SK-N-MC (cell line): ENCODE measurements around the gene SORBS2.

Experiments used
- DNase-seq: peaks from one replicate; pipeline ENCODE4 v3.0.0-alpha.2; 2011; ENCODE audit warnings: low read depth, low spot score
- H3K27ac ChIP-seq: fragments of 200-600 bp; sonication (generic); 2 replicates; pipeline ENCODE4 v1.5.1; 2016; ENCODE audit warnings: mixed run types
- H3K36me3 ChIP-seq: fragments of 200-600 bp; sonication (generic); 2 replicates; pipeline ENCODE4 v1.6.1; 2017; ENCODE audit warnings: antibody characterized with exemption, low read length, mixed read lengths; ENCODE audit not compliant: insufficient read depth
- H3K4me3 ChIP-seq: fragments of 200-600 bp; sonication (generic); 2 replicates; pipeline ENCODE4 v1.5.1; 2016
- H3K9ac ChIP-seq: fragments of 200-600 bp; sonication (generic); 2 replicates; pipeline ENCODE4 v1.8.0; 2017; ENCODE audit warnings: mixed run types, mixed read lengths; ENCODE audit not compliant: insufficient read length
- H3K9me3 ChIP-seq: fragments of 200-600 bp; sonication (generic); 2 replicates; pipeline ENCODE4 v1.6.1; 2017; ENCODE audit warnings: low read depth, mild to moderate bottlenecking, antibody characterized with exemption, low read length, moderate library complexity, mixed read lengths
- EZH2 ChIP-seq: fragments of 200-600 bp; sonication (generic); IDR thresholded peaks from one replicate; pipeline ENCODE4 v1.6.1; 2017; ENCODE audit warnings: antibody characterized with exemption
- FOXP2 ChIP-seq: optimal IDR thresholded peaks from 2 replicates; pipeline ENCODE3; 2011; ENCODE audit warnings: mild to moderate bottlenecking, moderate library complexity; ENCODE audit not compliant: insufficient read depth; ENCODE audit errors: extremely low read length, control extremely low read depth
- POLR2AphosphoS5 ChIP-seq: IDR thresholded peaks from 2 replicates; pipeline ENCODE4 v1.6.1; 2012; ENCODE audit warnings: mild to moderate bottlenecking, low read depth, low read length, borderline replicate concordance

The SORBS2 gene

DNA sequence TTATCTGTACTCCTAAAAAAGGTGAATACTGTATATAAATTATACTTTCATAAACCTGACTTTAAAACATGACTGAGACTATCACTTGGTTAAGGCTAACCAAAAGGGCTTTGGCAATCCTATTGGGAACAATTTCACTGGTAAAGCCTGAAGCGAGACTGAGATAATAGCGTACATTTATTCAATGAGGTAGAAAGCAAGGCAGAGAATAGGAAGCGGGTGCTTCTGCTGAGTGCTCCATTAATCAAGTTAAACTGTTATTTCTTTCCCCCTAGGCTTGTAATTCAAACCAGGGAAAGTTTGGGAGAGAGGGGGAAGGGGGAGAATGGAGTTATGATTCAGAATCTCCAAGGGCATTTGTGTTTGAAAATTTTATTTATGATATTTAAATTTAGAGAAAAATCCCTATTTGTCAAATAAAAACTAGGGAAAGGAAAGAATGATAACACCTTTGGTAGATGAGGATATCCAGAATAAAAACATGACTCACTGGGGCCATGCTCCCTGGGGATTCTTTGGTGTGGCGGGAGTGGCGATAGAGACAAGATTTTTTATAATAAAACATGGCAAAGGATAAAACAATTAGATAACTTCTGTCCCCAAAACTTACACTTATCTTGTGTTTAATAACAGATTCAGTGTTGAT lies 34.6 kb upstream of the SORBS2 start:
- no peak overlapping the region for H3K9ac ChIP-seq
- TF ChIP-seq POLR2AphosphoS5, result no peak
- no peak for TF ChIP-seq EZH2
- no peak for TF ChIP-seq FOXP2
- DNase-seq, result no peak
- H3K36me3 ChIP-seq, result no peaks in the 10 kb centered on the region
- no peak overlapping the region for H3K27ac ChIP-seq
- no peak overlapping the region for H3K4me3 ChIP-seq
- no peaks in the 10 kb centered on the region for H3K9me3 ChIP-seq

- TF ChIP-seq EZH2, result no peak
- TF ChIP-seq POLR2AphosphoS5, result no peak
- no peak for TF ChIP-seq FOXP2
- Histone ChIP-seq H3K4me3 (no peak overlapping the region), H3K9me3 (no peaks in the 10 kb centered on the region), H3K36me3 (no peaks in the 10 kb centered on the region), H3K27ac (no peak overlapping the region), H3K9ac (no peak overlapping the region)
- no peak for DNase-seq
These were observed 34.0 kb upstream of the SORBS2 start for GRCh38 chr4:185845966-185846365.

DNA sequence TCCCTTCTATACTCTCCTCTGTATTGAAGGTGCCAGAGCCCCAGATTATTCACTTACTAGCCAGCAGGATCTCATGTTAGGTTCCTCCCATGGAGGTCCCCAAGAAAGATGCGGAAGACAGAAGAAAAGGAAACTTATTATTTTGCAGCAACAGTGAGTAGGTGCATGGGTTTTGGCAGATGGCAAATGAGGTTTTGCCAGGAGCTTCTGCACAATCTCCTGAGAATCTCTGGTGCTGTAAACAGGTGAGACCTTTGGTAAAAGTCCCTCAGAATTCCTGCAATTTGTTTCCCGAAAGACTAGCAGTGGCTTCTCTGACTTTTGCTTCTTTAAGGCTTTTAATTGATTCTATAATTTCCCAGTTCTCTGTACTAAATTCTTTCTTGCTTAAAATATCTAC lies 29.5 kb upstream of the SORBS2 start:
- Histone ChIP-seq H3K4me3 (no peak overlapping the region), H3K9me3 (no peaks in the 10 kb centered on the region), H3K9ac (no peak overlapping the region), H3K27ac (no peak overlapping the region), H3K36me3 (no peaks in the 10 kb centered on the region)
- TF ChIP-seq FOXP2 (no peak), POLR2AphosphoS5 (no peak), EZH2 (no peak)
- no peak for DNase-seq

GRCh38 chr4:185840953-185841352 lies 29.0 kb upstream of the SORBS2 start:
- no peak for TF ChIP-seq POLR2AphosphoS5
- TF ChIP-seq FOXP2, result no peak
- no peak for TF ChIP-seq EZH2
- DNase-seq, result no peak
- H3K4me3 ChIP-seq, result no peak overlapping the region

GRCh38 chr4:185840201-185840600 lies 28.2 kb upstream of the SORBS2 start:
- DNase-seq, result no peak
- no peak for TF ChIP-seq FOXP2
- TF ChIP-seq POLR2AphosphoS5, result no peak
- TF ChIP-seq EZH2, result no peak
- Histone ChIP-seq H3K36me3 (no peaks in the 10 kb centered on the region), H3K9me3 (no peaks in the 10 kb centered on the region), H3K9ac (no peak overlapping the region), H3K27ac (no peak overlapping the region), H3K4me3 (no peak overlapping the region)

More at GRCh38 chr4:185840953-185841352, 29.0 kb upstream of the SORBS2 start:
- no peaks in the 10 kb centered on the region for H3K9me3 ChIP-seq
- no peaks in the 10 kb centered on the region for H3K36me3 ChIP-seq
- H3K27ac ChIP-seq, result no peak overlapping the region
- H3K9ac ChIP-seq, result no peak overlapping the region

DNA sequence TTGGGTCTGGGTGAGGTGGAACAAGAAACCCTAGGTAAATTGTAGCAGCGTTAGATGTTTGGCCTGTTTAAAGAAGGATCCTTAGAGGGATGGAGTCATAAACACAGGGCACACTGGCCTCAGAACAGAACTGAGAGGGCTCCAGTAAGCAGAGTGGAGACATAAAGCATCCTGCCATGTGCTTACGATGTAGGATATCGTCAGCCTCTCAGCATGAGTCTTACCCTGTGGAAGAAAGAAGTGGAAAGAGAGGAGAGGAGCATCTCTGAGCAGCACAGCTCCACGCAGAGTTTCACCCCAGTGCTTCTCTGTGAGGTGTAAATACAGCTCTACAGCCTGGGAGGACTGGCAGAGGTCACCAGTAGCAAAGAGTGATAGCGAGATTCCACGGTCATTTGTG lies 27.8 kb upstream of the SORBS2 start:
- Histone ChIP-seq H3K36me3 (no peaks in the 10 kb centered on the region), H3K4me3 (no peak overlapping the region), H3K9me3 (no peaks in the 10 kb centered on the region), H3K27ac (no peak overlapping the region), H3K9ac (no peak overlapping the region)
- no peak for TF ChIP-seq FOXP2
- TF ChIP-seq POLR2AphosphoS5, result no peak
- no peak for TF ChIP-seq EZH2
- no peak for DNase-seq

- no peak for DNase-seq
- TF ChIP-seq FOXP2 (no peak), EZH2 (no peak), POLR2AphosphoS5 (no peak)
- Histone ChIP-seq H3K4me3 (no peak overlapping the region), H3K9ac (no peak overlapping the region), H3K36me3 (no peaks in the 10 kb centered on the region), H3K9me3 (no peaks in the 10 kb centered on the region), H3K27ac (no peak overlapping the region)
These were observed 27.3 kb upstream of the SORBS2 start for GRCh38 chr4:185839194-185839712.

DNA sequence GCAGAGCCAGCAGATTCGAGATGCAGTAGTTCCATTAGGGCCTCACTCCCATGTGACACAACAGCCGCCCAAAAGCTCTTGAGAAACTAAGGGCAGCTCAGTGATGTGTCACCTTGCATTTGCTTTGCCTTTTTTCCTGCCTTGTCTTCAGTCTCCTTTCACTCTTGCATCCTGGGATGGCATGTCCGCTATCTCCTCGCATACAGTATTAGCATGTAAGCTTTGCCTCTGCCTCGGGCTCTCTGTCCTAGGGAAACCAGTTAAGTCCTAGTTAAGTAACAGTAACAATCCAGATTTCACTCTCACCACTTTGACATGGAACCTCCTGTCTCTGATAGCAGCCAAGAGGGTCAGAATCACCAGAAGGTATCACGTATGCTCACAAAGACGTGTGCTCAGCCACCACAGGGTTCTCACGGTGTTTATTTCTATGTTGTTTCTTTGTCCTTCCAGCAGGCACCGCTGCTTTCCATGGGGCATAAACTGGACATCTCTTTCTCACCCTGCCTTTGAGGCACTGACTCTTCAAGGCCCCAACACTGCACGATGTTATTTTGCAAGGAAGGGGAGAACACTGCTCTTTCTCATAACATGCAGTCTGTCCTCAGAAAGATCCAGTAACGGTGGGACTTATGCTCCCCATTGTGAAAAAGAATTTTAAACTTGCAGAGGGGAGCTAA lies 26.7 kb upstream of the SORBS2 start:
- Histone ChIP-seq H3K9ac (no peak overlapping the region), H3K4me3 (no peak overlapping the region), H3K9me3 (no peaks in the 10 kb centered on the region), H3K36me3 (no peaks in the 10 kb centered on the region), H3K27ac (no peak overlapping the region)
- no peak for DNase-seq
- TF ChIP-seq EZH2 (no peak), POLR2AphosphoS5 (no peak), FOXP2 (no peak)

DNA sequence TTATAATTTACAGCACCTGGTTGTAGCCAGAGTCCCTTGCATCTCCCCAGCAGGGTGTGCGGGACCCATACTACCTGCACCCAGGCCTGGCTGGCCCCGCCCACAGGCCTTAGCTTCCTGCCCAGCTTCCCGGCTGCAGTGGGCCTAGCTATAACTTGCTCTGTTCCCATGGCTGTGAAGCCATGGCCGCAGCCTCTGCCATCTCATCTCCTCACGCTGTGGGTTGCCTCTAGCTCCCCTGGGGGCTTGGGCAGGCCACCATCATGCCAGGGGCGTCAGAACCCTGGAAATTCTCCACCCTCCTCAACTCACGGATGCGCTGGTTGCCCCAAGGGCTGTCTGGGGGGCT lies 26.1 kb upstream of the SORBS2 start:
- no peak for TF ChIP-seq FOXP2
- TF ChIP-seq POLR2AphosphoS5, result no peak
- TF ChIP-seq EZH2, result no peak
- Histone ChIP-seq H3K4me3 (no peak overlapping the region), H3K27ac (no peak overlapping the region), H3K36me3 (no peaks in the 10 kb centered on the region), H3K9me3 (no peaks in the 10 kb centered on the region), H3K9ac (no peak overlapping the region)
- no peak for DNase-seq
